ENCODE data around the gene PLPP4.

DNA sequence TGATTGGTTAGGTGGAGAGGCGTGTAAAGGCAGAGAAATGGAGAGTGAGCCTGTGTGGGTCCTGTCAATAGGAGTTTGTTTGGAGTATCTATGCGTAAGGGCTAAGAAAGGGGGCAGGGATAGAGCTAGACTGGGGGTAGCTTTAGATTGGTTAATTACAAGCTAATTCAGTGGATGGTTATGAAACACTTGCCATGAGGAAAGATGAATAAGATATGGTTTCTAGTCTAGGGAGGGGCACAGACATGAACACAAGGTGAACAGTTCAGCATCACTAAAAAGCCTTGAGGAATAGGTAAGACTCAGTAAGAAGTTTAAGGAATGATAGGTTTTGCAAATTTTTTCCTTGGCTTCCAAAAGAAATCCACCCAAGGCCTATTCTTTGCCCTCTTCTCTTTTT is 50.6 kb downstream of the PLPP4 start:
- TF ChIP-seq NFIC (IDR thresholded peaks at IDR 0.05; ENCODE audit: low read length) = no peak
- TF ChIP-seq CTCF (CRISPR knock-in tag; IDR thresholded peaks at IDR 0.05) = no peak
- TF ChIP-seq POLR2AphosphoS5 (IDR thresholded peaks at IDR 0.05; ENCODE audit: low read depth, low read length) = no peak

Data from HepG2 (cell line).